Effector memory CD4-positive, alpha-beta T cell (primary cell): ENCODE measurements around the gene RASA3.

Experiments
- DNase-seq, 3 donors: peaks; one replicate each; pipeline ENCODE4 v3.0.0-alpha.2; 2020
- H3K27ac ChIP-seq: 2 replicates; pipeline ENCODE4 v1.7.0; 2013; ENCODE audit warnings: mild to moderate bottlenecking, low read length, moderate library complexity; ENCODE audit not compliant: insufficient read depth, poor library complexity, severe bottlenecking
- H3K27me3 ChIP-seq: replicated peaks from 2 replicates; pipeline ENCODE4 v1.7.0; 2013; ENCODE audit warnings: mild to moderate bottlenecking, low read length; ENCODE audit not compliant: insufficient read depth, control insufficient read depth, poor library complexity, severe bottlenecking
- H3K36me3 ChIP-seq: 2 replicates; pipeline ENCODE4 v1.7.0; 2013; ENCODE audit warnings: mild to moderate bottlenecking, low read length, moderate library complexity; ENCODE audit not compliant: control insufficient read depth, insufficient read depth
- H3K4me1 ChIP-seq: 2 replicates; pipeline ENCODE4 v1.7.0; 2013; ENCODE audit warnings: low read length, mild to moderate bottlenecking; ENCODE audit not compliant: control insufficient read depth, insufficient read depth, poor library complexity, severe bottlenecking
- H3K4me3 ChIP-seq: 2 replicates; pipeline ENCODE4 v1.7.0; 2013; ENCODE audit warnings: low read length, low read depth, mild to moderate bottlenecking; ENCODE audit not compliant: insufficient read depth, poor library complexity, severe bottlenecking
- H3K9me3 ChIP-seq: 2 replicates; pipeline ENCODE4 v1.7.0; 2013; ENCODE audit warnings: mild to moderate bottlenecking, low read length, moderate library complexity; ENCODE audit not compliant: control insufficient read depth

RASA3 gene

GRCh38 chr13:113969311-113969972 lies 163.0 kb downstream of the RASA3 start:
- H3K9me3 ChIP-seq = no peaks in the 10 kb centered on the region
- no peaks in the 10 kb centered on the region for H3K4me1 ChIP-seq
- no peak overlapping the region for H3K27ac ChIP-seq
- H3K36me3 ChIP-seq = peaks cover 44% of the 10 kb centered on the region
- no peak overlapping the region for H3K4me3 ChIP-seq
- H3K27me3 ChIP-seq = no peaks in the 10 kb centered on the region
- DNase-seq = no peak

- Histone ChIP-seq H3K4me3 (no peak overlapping the region), H3K27ac (no peak overlapping the region), H3K27me3 (no peaks in the 10 kb centered on the region), H3K9me3 (no peaks in the 10 kb centered on the region), H3K4me1 (no peaks in the 10 kb centered on the region), H3K36me3 (peaks cover 39% of the 10 kb centered on the region)
- DNase-seq = no peak
Measured at GRCh38 chr13:113968463-113969310, 163.7 kb downstream of the RASA3 start.

GRCh38 chr13:113967729-113968462 lies 164.5 kb downstream of the RASA3 start:
- no peak overlapping the region for H3K27ac ChIP-seq
- H3K36me3 ChIP-seq = peaks cover 33% of the 10 kb centered on the region
- no peak for DNase-seq
- H3K4me3 ChIP-seq = no peak overlapping the region
- no peaks in the 10 kb centered on the region for H3K27me3 ChIP-seq
- H3K4me1 ChIP-seq = no peaks in the 10 kb centered on the region
- no peaks in the 10 kb centered on the region for H3K9me3 ChIP-seq

GRCh38 chr13:113967206-113967720 lies 165.2 kb downstream of the RASA3 start:
- peaks cover 29% of the 10 kb centered on the region for H3K36me3 ChIP-seq
- H3K4me1 ChIP-seq = no peaks in the 10 kb centered on the region
- no peaks in the 10 kb centered on the region for H3K9me3 ChIP-seq
- no peak overlapping the region for H3K4me3 ChIP-seq
- no peaks in the 10 kb centered on the region for H3K27me3 ChIP-seq
- DNase-seq = no peak
- no peak overlapping the region for H3K27ac ChIP-seq

GRCh38 chr13:113965968-113966884 lies 166.2 kb downstream of the RASA3 start:
- H3K4me1 ChIP-seq = no peaks in the 10 kb centered on the region
- H3K9me3 ChIP-seq = no peaks in the 10 kb centered on the region
- no peak for DNase-seq
- H3K4me3 ChIP-seq = no peak overlapping the region
- H3K36me3 ChIP-seq = peaks cover 23% of the 10 kb centered on the region
- H3K27me3 ChIP-seq = no peaks in the 10 kb centered on the region
- no peak overlapping the region for H3K27ac ChIP-seq

GRCh38 chr13:113965383-113965874 lies 167.0 kb downstream of the RASA3 start:
- Histone ChIP-seq H3K36me3 (peaks cover 17% of the 10 kb centered on the region), H3K9me3 (no peaks in the 10 kb centered on the region)
- DNase-seq = no peak

GRCh38 chr13:113964251-113964995 lies 168.0 kb downstream of the RASA3 start:
- H3K36me3 ChIP-seq = peaks cover 14% of the 10 kb centered on the region

More at GRCh38 chr13:113965383-113965874, 167.0 kb downstream of the RASA3 start:
- H3K27me3 ChIP-seq = no peaks in the 10 kb centered on the region
- no peak overlapping the region for H3K4me3 ChIP-seq
- no peaks in the 10 kb centered on the region for H3K4me1 ChIP-seq
- no peak overlapping the region for H3K27ac ChIP-seq

GRCh38 chr13:113963376-113963775 lies 169.0 kb downstream of the RASA3 start:
- Histone ChIP-seq H3K27ac (no peak overlapping the region), H3K4me3 (no peak overlapping the region), H3K36me3 (peaks cover 10% of the 10 kb centered on the region), H3K27me3 (no peaks in the 10 kb centered on the region), H3K4me1 (no peaks in the 10 kb centered on the region), H3K9me3 (no peaks in the 10 kb centered on the region)
- DNase-seq = no peak

More at GRCh38 chr13:113964251-113964995, 168.0 kb downstream of the RASA3 start:
- H3K4me1 ChIP-seq = no peaks in the 10 kb centered on the region
- H3K27me3 ChIP-seq = no peaks in the 10 kb centered on the region
- no peak overlapping the region for H3K27ac ChIP-seq
- DNase-seq = no peak
- no peaks in the 10 kb centered on the region for H3K9me3 ChIP-seq
- no peak overlapping the region for H3K4me3 ChIP-seq
